Ramos (cell line): ENCODE data around the gene CDH11.

Source experiments
- in situ Hi-C: fragments of 300-500 bp; cut with MboI; formaldehyde crosslinking; loops from one replicate; pipeline ENCODE4 v1.14.3; 2022; ENCODE audit warnings: low sequenced_read_pairs; ENCODE audit not compliant: unreplicated experiment

The CDH11 gene

GRCh38 chr16:65119435-65119834 lies 2.4 kb downstream of the CDH11 start:
- in situ Hi-C loops: loop anchor here (25.0 kb wide), 1 partner anchor 1757 kb away; no protein-coding TSS in a partner anchor

- in situ Hi-C loops: loop anchor here (25.0 kb wide), 1 partner anchor 1757 kb away; no protein-coding TSS in a partner anchor
Observed at GRCh38 chr16:65118871-65119270, 3.0 kb downstream of the CDH11 start.

- in situ Hi-C loops: loop anchor here (25.0 kb wide), 1 partner anchor 1756 kb away; no protein-coding TSS in a partner anchor
Observed at GRCh38 chr16:65117811-65118448, 3.9 kb downstream of the CDH11 start.

- in situ Hi-C loops: loop anchor here (25.0 kb wide), 1 partner anchor 1755 kb away; no protein-coding TSS in a partner anchor
Observed at GRCh38 chr16:65116818-65117430, 4.9 kb downstream of the CDH11 start.

- in situ Hi-C loops: loop anchor here (25.0 kb wide), 1 partner anchor 1754 kb away; no protein-coding TSS in a partner anchor
Observed at GRCh38 chr16:65116216-65116615, 5.6 kb downstream of the CDH11 start.

- in situ Hi-C loops: loop anchor here (25.0 kb wide), 1 partner anchor 1752 kb away; no protein-coding TSS in a partner anchor
Observed at GRCh38 chr16:65114527-65114926, 7.3 kb downstream of the CDH11 start.

- in situ Hi-C loops: loop anchor here (25.0 kb wide), 1 partner anchor 1751 kb away; no protein-coding TSS in a partner anchor
Observed at GRCh38 chr16:65113441-65113840, 8.4 kb downstream of the CDH11 start.

GRCh38 chr16:65111306-65111705 lies 10.6 kb downstream of the CDH11 start:
- in situ Hi-C loops: loop anchor here (25.0 kb wide), 1 partner anchor 1749 kb away; no protein-coding TSS in a partner anchor

- in situ Hi-C loops: loop anchor here (25.0 kb wide), 1 partner anchor 1744 kb away; no protein-coding TSS in a partner anchor
Observed at GRCh38 chr16:65106757-65107156, 15.1 kb downstream of the CDH11 start.

- in situ Hi-C loops: loop anchor here (25.0 kb wide), 1 partner anchor 1743 kb away; no protein-coding TSS in a partner anchor
Observed at GRCh38 chr16:65105171-65105570, 16.7 kb downstream of the CDH11 start.

GRCh38 chr16:65104471-65104870 lies 17.4 kb downstream of the CDH11 start:
- in situ Hi-C loops: loop anchor here (25.0 kb wide), 1 partner anchor 1742 kb away; no protein-coding TSS in a partner anchor

GRCh38 chr16:65102326-65102725 lies 19.5 kb downstream of the CDH11 start:
- in situ Hi-C loops: loop anchor here (25.0 kb wide), 1 partner anchor 1740 kb away; no protein-coding TSS in a partner anchor

GRCh38 chr16:65101009-65101408 lies 20.9 kb downstream of the CDH11 start:
- in situ Hi-C loops: loop anchor here (25.0 kb wide), 1 partner anchor 1739 kb away; no protein-coding TSS in a partner anchor

GRCh38 chr16:65099607-65100006 lies 22.3 kb downstream of the CDH11 start:
- in situ Hi-C loops: loop anchor here (25.0 kb wide), 1 partner anchor 1737 kb away; no protein-coding TSS in a partner anchor

GRCh38 chr16:65098916-65099315 lies 22.9 kb downstream of the CDH11 start:
- in situ Hi-C loops: no loop called here

GRCh38 chr16:65097296-65097695 lies 24.6 kb downstream of the CDH11 start:
- in situ Hi-C loops: no loop called here

- in situ Hi-C loops: no loop called here
Observed at GRCh38 chr16:65095906-65096305, 26.0 kb downstream of the CDH11 start.

GRCh38 chr16:65095090-65095728 lies 26.7 kb downstream of the CDH11 start:
- in situ Hi-C loops: no loop called here

- in situ Hi-C loops: no loop called here
Observed at GRCh38 chr16:65094009-65094408, 27.9 kb downstream of the CDH11 start.

GRCh38 chr16:65083164-65083857 lies 38.6 kb downstream of the CDH11 start:
- in situ Hi-C loops: no loop called here
